Memory B cell (primary cell): ENCODE results near the gene TMEM187.
"Not testable (repeated sequence)": the region's sequence is repeated elsewhere in the genome, so short reads cannot be mapped to it uniquely, and the experiment has no call there.

Experiments used
- ATAC-seq: fragments of 150-1000 bp; cut with Tn5 transposase; 2 replicates; pipeline ENCODE4 v1.10.0; 2021; ENCODE audit warnings: low read depth, mild to moderate bottlenecking, moderate library complexity
- DNase-seq, 2 donors: peaks; one replicate each; pipeline ENCODE4 v3.0.0; 2022; ENCODE audit warnings: low spot score in 2 of 2
- H3K27ac Mint-ChIP-seq: one replicate; pipeline ENCODE4 v1.8.0; 2022; ENCODE audit warnings: mild to moderate bottlenecking, moderate library complexity, mixed read lengths
- H3K27me3 Mint-ChIP-seq: one replicate; pipeline ENCODE4 v1.8.0; 2022; ENCODE audit warnings: mixed read lengths
- H3K36me3 Mint-ChIP-seq: one replicate; pipeline ENCODE4 v1.8.0; 2022; ENCODE audit warnings: mild to moderate bottlenecking, mixed read lengths
- H3K4me1 Mint-ChIP-seq: one replicate; pipeline ENCODE4 v1.8.0; 2022; ENCODE audit warnings: mixed read lengths
- H3K4me3 Mint-ChIP-seq: one replicate; pipeline ENCODE4 v1.8.0; 2022; ENCODE audit warnings: mild to moderate bottlenecking, moderate library complexity, mixed read lengths
- H3K9me3 Mint-ChIP-seq: one replicate; pipeline ENCODE4 v1.8.0; 2022; ENCODE audit warnings: mixed read lengths

TMEM187 gene

DNA sequence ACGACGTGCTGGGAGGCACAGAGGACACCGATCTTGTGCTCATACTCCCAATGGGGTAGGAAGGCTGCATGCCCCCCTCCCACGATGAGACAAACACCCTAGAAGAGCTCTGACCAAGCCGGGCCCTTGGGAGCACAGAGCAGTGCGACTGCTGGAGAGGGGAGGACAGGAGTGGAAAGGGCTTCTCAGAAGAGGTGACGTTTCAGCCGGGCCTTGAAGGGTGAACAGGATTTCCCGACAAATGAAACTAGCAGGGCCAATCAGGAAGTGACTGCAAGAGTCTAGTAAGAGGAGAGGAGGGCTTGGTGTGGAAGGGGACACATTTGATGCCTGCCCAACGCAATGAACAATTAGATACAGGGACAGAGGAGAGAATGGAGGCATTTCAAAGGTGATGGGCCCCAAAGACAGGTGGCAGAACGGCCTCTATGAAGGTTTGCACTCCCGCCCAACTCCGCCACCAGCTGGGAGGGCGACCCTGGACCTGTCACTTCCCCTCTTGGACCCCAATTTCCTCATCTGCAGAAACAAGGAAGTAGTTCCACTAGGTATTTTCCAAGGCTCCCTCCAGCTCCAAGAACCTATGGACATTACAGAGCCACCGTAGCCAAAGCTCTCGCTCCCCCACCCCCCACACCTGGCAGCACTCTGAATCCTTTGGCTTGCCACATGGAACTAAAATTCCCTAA is 4.9 kb upstream of the TMEM187 start:
- peaks cover 2% of the 10 kb centered on the region for H3K36me3 Mint-ChIP-seq
- DNase-seq = no peak
- H3K4me3 Mint-ChIP-seq = peak overlapping the region; percentile 100
- H3K27me3 Mint-ChIP-seq = no peaks in the 10 kb centered on the region
- no peaks in the 10 kb centered on the region for H3K9me3 Mint-ChIP-seq
- no peak for ATAC-seq
- peak overlapping the region; percentile 92 for H3K27ac Mint-ChIP-seq
- peaks cover 28% of the 10 kb centered on the region for H3K4me1 Mint-ChIP-seq

DNA sequence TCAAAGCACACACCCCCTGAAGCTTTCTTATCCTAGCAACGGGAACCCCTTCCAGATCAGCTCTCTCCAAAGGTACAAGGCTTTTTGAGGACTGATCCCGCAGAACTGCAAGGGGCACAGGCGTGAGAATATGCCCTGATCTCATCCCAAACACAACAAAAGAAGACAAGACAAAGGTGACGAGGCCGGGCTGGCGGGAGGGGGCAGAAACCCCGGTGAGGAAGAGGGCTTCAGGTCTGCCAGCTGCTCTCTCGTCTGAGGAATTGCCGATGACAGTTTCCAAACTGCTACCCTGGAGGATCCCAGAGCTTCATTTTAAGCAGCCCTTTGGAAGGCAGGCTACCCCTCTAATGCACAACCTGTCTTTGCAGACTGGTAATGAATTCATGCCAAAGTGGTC is 4.3 kb upstream of the TMEM187 start:
- no peak for DNase-seq

DNA sequence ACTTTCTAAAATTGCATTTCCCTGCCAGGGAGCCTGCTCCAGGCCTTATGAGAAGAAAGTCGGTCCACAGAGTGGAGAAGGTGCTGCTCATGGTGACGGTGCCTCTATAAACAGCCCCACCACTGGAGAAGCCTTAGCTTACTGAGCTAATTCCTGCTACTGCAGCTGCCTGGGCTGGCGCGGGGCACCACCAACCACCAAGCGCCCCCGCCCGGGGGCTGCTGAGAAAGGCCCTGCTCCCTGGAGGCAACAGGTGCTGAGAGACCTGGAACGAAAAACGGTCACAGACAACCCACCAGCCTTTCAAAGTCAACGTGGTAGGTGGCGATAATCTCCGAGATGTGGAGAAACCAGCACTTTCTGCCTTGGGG is 3.8 kb upstream of the TMEM187 start:
- Mint-ChIP-seq H3K36me3 (peaks cover 2% of the 10 kb centered on the region), H3K4me3 (peak overlapping the region; percentile 100), H3K27me3 (no peaks in the 10 kb centered on the region), H3K4me1 (peaks cover 30% of the 10 kb centered on the region), H3K9me3 (no peaks in the 10 kb centered on the region), H3K27ac (peak overlapping the region; percentile 92)
- ATAC-seq (peak; percentile 5), DNase-seq (peak; percentile 41)

More for the DNA sequence above, 4.3 kb upstream of the TMEM187 start:
- Mint-ChIP-seq H3K4me1 (peaks cover 28% of the 10 kb centered on the region), H3K36me3 (peaks cover 2% of the 10 kb centered on the region), H3K27ac (peak overlapping the region; percentile 92), H3K9me3 (no peaks in the 10 kb centered on the region), H3K4me3 (peak overlapping the region; percentile 100), H3K27me3 (no peaks in the 10 kb centered on the region)
- ATAC-seq = no peak

DNA sequence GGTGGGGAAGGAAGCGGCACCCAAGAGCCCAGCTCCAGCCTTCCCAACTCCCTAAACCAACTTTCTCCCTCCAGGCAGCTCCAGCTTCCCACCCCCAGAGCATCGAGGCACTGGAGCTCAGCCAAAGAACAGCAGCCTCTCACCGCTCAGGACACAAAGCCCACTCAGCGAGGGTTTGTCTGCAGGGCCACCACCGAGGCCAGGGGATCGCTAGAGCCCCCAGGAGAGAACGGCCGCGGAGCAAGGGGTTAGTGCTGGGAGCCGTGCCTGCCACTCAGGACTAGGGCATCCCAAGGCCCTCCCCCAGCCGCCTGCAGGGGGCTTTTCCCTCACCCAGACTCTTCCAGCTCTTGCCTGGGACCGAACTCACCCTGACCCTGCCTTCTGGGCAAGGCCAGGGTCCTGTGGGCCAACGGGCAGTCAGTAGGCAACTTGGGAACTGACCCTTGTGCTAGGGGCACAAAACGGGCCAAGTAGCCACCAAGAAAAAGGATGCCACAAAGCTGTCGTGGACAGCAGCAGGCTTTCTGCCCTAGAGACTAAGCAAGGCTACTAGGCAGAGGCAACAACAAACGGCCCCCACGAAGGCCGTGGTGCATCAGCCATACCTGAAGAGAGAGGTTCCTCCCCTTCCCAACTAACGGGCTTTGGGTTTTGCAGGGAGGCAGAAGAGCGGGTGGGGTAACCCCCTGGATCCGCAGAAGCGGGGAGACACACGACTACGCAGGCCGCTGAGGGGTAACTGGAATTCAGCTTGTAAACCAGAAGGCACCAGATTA is 3.2 kb upstream of the TMEM187 start:
- ATAC-seq (no peak), DNase-seq (peak in 1 of 2 donors; percentile 33)
- peaks cover 2% of the 10 kb centered on the region for H3K36me3 Mint-ChIP-seq
- H3K4me3 Mint-ChIP-seq = peak overlapping the region; percentile 100
- no peaks in the 10 kb centered on the region for H3K9me3 Mint-ChIP-seq
- peak overlapping the region; percentile 86 for H3K27ac Mint-ChIP-seq
- H3K27me3 Mint-ChIP-seq = no peaks in the 10 kb centered on the region
- peaks cover 33% of the 10 kb centered on the region for H3K4me1 Mint-ChIP-seq

DNA sequence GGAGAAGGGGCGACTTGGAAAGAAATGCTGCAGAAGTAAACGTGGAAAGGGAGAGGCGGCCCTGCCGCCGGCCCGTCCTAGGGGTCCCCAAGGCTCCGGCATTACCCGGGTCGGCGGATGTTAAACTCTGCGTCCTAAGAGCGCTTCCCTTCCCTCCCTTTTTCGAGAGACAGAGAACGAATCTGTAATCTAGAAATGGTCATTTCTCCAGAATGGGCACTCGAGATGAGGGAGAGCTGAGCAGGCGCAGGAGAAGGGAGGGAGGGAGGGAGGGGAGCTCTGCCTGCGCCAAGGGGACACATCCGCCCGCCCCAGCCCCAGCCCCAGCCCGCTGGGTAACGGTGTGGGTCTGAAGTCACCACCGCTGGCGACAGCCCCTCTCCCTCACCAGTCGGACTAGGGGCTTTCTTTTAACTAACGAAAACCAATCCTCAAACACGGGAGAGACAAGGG is 2.6 kb upstream of the TMEM187 start:
- DNase-seq = peak in 1 of 2 donors; percentile 26
- no peaks in the 10 kb centered on the region for H3K27me3 Mint-ChIP-seq
- no peaks in the 10 kb centered on the region for H3K9me3 Mint-ChIP-seq
- H3K27ac Mint-ChIP-seq = peak overlapping the region; percentile 86
- no peak for ATAC-seq
- H3K4me3 Mint-ChIP-seq = peak overlapping the region; percentile 100
- H3K4me1 Mint-ChIP-seq = peaks cover 37% of the 10 kb centered on the region
- peaks cover 2% of the 10 kb centered on the region for H3K36me3 Mint-ChIP-seq

DNA sequence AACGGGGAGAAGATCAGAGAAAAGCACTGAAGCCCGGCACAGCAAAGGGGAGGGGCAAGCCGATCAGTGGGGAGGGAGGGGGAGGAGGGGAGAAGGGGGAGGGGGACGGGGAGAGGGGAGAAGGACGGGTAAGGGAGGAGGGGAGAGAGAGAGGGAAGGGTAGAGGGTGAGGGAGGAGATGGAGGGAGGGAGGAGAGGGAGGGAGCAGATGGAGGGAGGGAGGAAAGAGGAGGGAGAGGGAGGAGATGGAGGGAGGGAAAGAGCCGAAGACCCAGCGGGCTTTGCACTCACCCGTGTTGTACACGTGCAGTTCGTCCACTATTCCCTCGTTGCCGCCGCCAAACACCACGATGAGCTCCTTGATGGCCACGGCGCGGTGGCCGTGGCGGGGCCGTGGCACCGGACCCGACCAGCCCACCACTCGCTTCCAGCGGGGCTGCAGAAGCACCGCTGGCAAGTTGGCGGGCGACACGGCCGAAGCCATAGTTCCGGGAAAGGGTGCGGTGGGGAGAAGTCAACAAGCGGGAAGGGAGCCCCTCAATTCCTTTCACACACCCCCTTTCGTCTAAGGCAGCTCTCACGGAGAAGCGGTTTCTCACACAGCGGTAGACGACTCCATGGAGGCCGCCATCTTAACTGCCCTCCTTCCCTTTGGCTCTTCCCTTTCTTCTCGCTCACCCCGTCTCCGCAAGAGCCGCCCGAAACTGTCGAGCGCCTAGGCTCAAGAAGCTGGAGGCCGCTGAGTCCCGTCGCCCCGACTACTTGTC is 2.0 kb upstream of the TMEM187 start:
- DNase-seq (no peak), ATAC-seq (peak; percentile 7)
- Mint-ChIP-seq H3K27me3 (no peaks in the 10 kb centered on the region), H3K4me1 (peaks cover 33% of the 10 kb centered on the region), H3K27ac (peak overlapping the region; percentile 97), H3K36me3 (peaks cover 2% of the 10 kb centered on the region), H3K9me3 (no peaks in the 10 kb centered on the region), H3K4me3 (peak overlapping the region; percentile 100)

DNA sequence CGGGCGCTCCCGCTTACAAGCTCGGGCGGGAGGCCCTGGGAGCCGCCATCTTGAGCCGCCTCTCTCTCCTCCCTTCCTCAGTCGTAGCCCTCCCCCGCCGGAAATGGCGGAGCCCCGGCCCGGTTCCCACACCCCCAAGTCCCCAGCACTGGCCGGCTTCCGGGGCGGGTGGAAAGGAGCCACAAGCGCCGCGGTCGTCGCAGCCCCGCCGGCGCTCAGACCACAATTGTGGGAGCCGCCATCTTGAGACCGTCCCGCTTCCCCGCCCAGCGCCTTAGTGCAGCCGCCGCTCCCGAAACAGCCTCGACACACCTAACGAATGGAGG is 1.5 kb upstream of the TMEM187 start:
- Mint-ChIP-seq H3K9me3 (no peaks in the 10 kb centered on the region), H3K4me3 (peak overlapping the region; percentile 100), H3K27ac (peak overlapping the region; percentile 97), H3K4me1 (peaks cover 30% of the 10 kb centered on the region), H3K36me3 (peaks cover 2% of the 10 kb centered on the region), H3K27me3 (no peaks in the 10 kb centered on the region)
- DNase-seq (peak; percentile 77 to 81), ATAC-seq (peak; percentile 46)

DNA sequence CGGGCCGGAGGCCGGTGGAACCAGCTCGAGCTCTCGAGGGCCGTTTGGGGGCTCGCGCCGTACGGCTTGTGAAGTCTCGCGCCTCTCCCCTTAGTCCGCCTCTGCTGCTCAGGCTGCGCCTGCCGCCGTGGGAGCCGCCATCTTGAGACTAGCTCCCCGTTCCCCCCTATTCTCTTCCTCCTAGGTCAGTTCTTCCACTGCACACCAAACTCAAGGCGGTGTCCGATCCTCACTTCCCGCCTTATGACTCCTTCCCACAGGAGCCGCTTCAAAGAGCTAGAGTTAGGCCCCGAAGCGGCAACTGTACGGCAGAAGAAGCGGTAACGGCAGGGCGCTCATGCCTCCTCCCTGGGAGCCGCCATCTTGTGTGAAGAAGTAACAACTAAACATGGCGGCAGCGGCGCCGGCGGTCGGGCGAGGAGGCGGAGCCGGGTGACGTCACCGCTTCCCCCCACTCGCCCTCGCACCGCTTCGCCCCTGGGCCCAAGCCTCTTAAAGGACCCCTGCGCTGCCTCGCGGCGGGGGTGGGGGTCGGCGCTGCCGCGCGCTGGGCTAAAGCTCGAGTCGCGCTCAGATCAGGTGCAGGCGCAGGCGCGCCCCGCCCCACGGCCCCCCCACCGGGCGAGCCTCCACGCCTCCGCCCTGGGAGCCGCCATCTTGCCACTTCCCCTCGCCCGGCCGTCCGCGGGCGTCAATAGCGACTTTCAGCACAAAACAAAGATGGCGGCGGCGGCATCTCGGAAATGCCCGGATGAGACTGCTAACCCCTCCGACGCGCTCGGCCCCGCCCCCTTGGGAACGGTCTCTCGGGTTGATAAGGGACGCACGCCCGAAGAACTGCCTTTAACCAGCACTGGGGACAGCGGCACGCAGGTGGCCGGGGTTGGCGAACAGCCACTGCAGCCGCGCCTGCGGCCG is 845 bp upstream of the TMEM187 start, which contains the start of gene HCFC1:
HCFC1 (minus strand) TSS at position 369 of the 918 bp plus-strand sequence. CDS start 978 bp downstream, outside the sequence.
- ATAC-seq (peak; percentile 49), DNase-seq (peak; percentile 86 to 88)
- Mint-ChIP-seq H3K27ac (peak within 1 kb of the TSS; percentile 97), H3K4me1 (peaks cover 25% of the 10 kb centered on the region), H3K27me3 (no peaks in the 10 kb centered on the region), H3K36me3 (peaks cover 2% of the 10 kb centered on the region), H3K4me3 (peak within 1 kb of the TSS; percentile 100), H3K9me3 (no peaks in the 10 kb centered on the region)

DNA sequence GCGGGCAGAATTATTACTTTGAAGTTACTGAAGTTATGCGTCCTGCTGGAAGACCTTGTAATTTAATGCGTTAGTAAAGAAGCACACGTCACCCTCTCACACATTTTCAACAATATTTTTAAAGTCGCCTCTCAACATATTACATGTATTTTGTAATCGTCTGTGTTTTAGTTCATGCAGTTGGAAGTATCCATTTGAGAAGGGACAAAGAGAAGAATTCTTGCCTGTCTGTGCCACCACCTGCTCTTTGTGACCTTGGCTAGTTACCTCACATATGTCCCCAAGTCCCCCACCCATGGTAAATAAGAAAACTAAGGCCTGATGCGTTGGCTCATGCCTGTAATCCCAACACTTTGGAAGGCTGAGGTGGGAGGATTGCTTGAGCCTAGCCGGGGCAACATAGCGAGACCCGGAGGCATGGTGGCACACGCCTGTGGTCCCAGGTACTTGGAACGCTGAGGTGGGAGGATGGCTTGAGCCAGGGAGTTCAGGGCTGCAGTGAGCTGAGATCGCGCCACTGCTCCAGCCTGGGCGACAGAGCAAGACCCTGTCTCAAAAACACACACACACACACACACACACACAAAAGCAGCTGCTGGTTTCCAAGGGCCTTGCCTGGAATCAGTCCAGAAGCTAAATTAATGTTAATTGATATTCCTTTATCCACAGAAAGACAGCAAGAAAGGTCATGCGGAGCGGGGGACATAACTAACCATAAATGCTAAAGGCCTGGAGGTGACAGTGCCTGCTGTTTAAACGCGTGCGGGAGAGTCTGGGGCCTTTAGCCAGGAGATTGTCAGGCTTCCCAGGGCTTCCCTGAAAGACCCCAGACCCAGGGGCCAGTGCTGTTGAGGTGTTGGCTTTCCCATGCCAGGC is 811 bp downstream of the TMEM187 start:
- H3K4me3 Mint-ChIP-seq = peak overlapping the region; percentile 80
- H3K36me3 Mint-ChIP-seq = peaks cover 2% of the 10 kb centered on the region
- ATAC-seq (no peak), DNase-seq (no peak)
- no peaks in the 10 kb centered on the region for H3K9me3 Mint-ChIP-seq
- peak overlapping the region; percentile 97 for H3K27ac Mint-ChIP-seq
- H3K4me1 Mint-ChIP-seq = peaks cover 14% of the 10 kb centered on the region
- H3K27me3 Mint-ChIP-seq = no peaks in the 10 kb centered on the region

DNA sequence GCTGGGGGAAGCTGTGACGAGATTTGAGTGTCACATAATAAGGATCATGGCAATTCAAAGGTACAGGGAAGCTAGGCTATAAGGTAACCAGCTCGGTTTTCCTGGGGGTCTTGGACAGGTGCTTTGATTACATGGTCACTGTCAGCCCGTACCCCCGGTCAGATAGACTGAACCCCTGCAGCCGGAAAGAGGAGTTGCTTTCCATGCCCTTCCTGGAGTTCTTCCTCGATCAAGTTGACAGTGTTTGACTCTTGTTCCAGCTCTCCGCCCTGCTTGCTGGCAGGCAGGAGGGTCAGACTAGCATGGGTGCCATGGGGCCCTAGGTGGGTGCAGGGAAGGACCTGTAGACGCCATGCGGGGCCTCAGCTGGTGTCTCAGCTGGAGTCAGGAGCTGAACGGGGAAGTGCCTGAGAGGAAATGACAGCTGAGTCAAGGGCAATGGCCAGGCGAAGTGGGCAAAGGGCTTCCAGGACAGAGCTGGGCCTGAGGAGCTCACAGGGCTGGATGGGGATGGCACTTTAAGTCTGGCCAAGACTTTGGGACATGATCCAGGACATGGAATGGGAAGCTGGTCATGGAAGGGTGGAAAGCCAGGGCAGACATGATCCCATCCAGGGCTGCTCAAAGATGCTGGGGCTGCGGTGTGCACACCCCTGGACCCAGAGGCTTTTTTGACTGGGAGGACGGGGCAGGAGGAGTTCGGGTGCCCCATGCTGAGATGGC is 1.6 kb downstream of the TMEM187 start:
- peak overlapping the region; percentile 80 for H3K4me3 Mint-ChIP-seq

DNA sequence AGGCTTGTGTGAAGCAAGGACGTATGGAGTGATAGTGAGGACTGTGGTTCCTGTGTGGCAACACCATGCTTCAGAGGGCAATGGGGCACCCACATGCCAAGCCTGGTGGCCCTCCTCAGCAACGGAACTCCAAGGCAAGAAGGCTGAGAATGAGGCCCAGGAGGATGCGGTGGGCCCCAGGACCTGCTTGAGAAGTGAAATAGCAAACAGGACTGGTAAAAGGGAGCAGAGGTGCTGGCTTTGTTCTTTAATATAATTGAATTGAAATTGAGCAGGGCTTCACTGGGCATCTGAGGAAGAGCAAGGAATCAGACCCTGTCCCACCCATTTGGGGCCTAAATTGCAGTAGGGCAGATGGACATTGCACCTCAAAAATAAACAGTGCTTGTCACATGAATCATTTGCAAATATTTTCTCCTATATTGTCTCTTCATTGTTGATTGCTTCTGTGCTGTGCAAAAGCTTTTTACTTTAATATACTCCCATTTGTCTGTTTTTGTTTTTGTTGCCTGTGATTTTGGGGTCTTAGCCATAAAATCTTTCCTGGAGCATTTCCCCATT is 2.3 kb downstream of the TMEM187 start:
- no peak overlapping the region for H3K4me3 Mint-ChIP-seq
- no peak for DNase-seq
- H3K4me1 Mint-ChIP-seq = peaks cover 9% of the 10 kb centered on the region

More for the DNA sequence above, 1.6 kb downstream of the TMEM187 start:
- ATAC-seq = no peak
- peaks cover 14% of the 10 kb centered on the region for H3K4me1 Mint-ChIP-seq
- no peaks in the 10 kb centered on the region for H3K27me3 Mint-ChIP-seq
- peaks cover 2% of the 10 kb centered on the region for H3K36me3 Mint-ChIP-seq
- H3K27ac Mint-ChIP-seq = peak overlapping the region; percentile 87
- H3K9me3 Mint-ChIP-seq = no peaks in the 10 kb centered on the region
- DNase-seq = no peak

DNA sequence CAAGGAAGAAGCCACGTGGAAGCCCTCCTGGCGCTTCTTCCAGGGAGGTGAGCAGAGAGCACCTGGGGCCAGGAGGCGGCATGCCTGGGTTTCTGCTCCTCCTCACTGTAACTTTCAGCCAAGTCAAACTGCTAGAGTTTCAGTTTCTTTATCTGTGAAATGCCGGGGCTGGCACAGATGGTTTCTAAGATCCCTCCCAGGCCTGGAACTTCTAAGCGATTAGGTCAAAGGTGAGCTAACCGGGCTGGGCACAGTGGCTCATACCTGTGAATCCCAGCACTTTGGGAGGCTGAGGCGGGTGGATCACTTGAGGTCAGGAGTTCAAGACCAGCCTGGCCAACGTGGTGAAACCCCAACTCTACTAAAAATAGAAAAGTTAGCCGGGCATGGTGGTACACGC is 7.8 kb downstream of the TMEM187 start:
- H3K9me3 Mint-ChIP-seq, H3K27me3 Mint-ChIP-seq, DNase-seq, H3K36me3 Mint-ChIP-seq: not testable (repeated sequence)
- ATAC-seq = peak; percentile 68
- Mint-ChIP-seq H3K4me3 (peak overlapping the region; percentile 70), H3K27ac (peak overlapping the region; percentile 88), H3K4me1 (peaks cover 15% of the 10 kb centered on the region)

More for the DNA sequence above, 2.3 kb downstream of the TMEM187 start:
- no peaks in the 10 kb centered on the region for H3K27me3 Mint-ChIP-seq
- H3K36me3 Mint-ChIP-seq = peaks cover 2% of the 10 kb centered on the region
- H3K9me3 Mint-ChIP-seq = no peaks in the 10 kb centered on the region
- H3K27ac Mint-ChIP-seq = peak overlapping the region; percentile 87
- ATAC-seq = no peak
